GM12891 (cell line): Measurements from ENCODE around the gene RIPK3.

Source experiments
- POLR2A ChIP-seq: IDR thresholded peaks from 2 replicates; pipeline ENCODE4 v1.6.1; 2011; ENCODE audit warnings: low read depth, low read length, control low read depth
- POLR2AphosphoS5 ChIP-seq: IDR thresholded peaks from 2 replicates; pipeline ENCODE4 v1.6.1; 2011; ENCODE audit warnings: low read depth, low read length, control low read depth
- POU2F2 ChIP-seq: IDR thresholded peaks from 2 replicates; pipeline ENCODE4 v1.6.1; 2011; ENCODE audit warnings: low read depth, mild to moderate bottlenecking, control low read depth, low read length, moderate library complexity
- TAF1 ChIP-seq: IDR thresholded peaks from 2 replicates; pipeline ENCODE4 v1.6.1; 2011; ENCODE audit warnings: low read depth, low read length, control low read depth

DNA sequence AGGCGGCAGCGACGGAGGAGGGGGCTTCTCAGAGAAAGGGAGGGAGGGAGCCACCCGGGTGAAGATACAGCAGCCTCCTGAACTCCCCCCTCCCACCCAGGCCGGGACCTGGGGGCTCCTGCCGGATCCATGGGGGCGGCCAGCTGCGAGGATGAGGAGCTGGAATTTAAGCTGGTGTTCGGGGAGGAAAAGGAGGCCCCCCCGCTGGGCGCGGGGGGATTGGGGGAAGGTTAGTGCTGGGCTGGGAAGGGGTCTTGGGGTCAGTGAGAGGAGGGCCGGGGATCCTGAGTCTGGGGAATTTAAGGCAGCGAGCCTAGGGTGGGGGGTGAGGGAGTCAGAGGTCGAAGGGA, 28.4 kb upstream of the RIPK3 start:
- TF ChIP-seq POLR2AphosphoS5: no peak
- TF ChIP-seq TAF1: no peak
- TF ChIP-seq POLR2A: no peak
- no peak for TF ChIP-seq POU2F2
